Measurements from ENCODE around the gene RFESD.
"Not testable (repeated sequence)": the region's sequence is repeated elsewhere in the genome, so short reads cannot be mapped to it uniquely, and the experiment has no call there.

RFESD gene

GRCh38 chr5:95628933-95629332, 17.6 kb upstream of the RFESD start:
- DNase-seq, result no peak

- no peak for DNase-seq
These were observed 16.1 kb upstream of the RFESD start for GRCh38 chr5:95630394-95630917.

GRCh38 chr5:95631255-95631958, 15.2 kb upstream of the RFESD start:
- no peak for DNase-seq

- no peak for DNase-seq
These were observed 14.4 kb upstream of the RFESD start for GRCh38 chr5:95631991-95632675.

- DNase-seq, result not testable (repeated sequence)
These were observed 13.6 kb upstream of the RFESD start for GRCh38 chr5:95632942-95633341.

- no peak for DNase-seq
These were observed 12.9 kb upstream of the RFESD start for GRCh38 chr5:95633671-95634070.

- no peak for DNase-seq
These were observed 12.5 kb upstream of the RFESD start for GRCh38 chr5:95634081-95634480.

GRCh38 chr5:95638632-95639031, 7.9 kb upstream of the RFESD start:
- no peak for DNase-seq

- DNase-seq, result no peak
These were observed 4.8 kb upstream of the RFESD start for GRCh38 chr5:95641741-95642220.

- DNase-seq, result no peak
These were observed 3.4 kb upstream of the RFESD start for GRCh38 chr5:95643152-95643551.

GRCh38 chr5:95644351-95645042, 2.1 kb upstream of the RFESD start:
- DNase-seq, result peak in 5 of 14 donors; percentile 4 to 47 (median 20)

- DNase-seq, result not testable (repeated sequence)
These were observed 380 bp upstream of the RFESD start for GRCh38 chr5:95646226-95646568.

- no peak for DNase-seq
These were observed 1.6 kb downstream of the RFESD start for GRCh38 chr5:95647886-95648860.

- no peak for DNase-seq
These were observed 2.7 kb downstream of the RFESD start for GRCh38 chr5:95649274-95649673.

- DNase-seq, result no peak
These were observed 3.5 kb downstream of the RFESD start for GRCh38 chr5:95649842-95650620.

GRCh38 chr5:95652849-95653248, 6.3 kb downstream of the RFESD start:
- DNase-seq, result no peak

GRCh38 chr5:95654196-95654595, 7.6 kb downstream of the RFESD start:
- no peak for DNase-seq

- no peak for DNase-seq
These were observed 9.0 kb downstream of the RFESD start for GRCh38 chr5:95655575-95655974.

GRCh38 chr5:95660060-95660459, 13.5 kb downstream of the RFESD start:
- no peak for DNase-seq

- no peak for DNase-seq
These were observed 16.4 kb downstream of the RFESD start for GRCh38 chr5:95662946-95663345.

GRCh38 chr5:95664204-95664786, 17.7 kb downstream of the RFESD start:
- DNase-seq, result peak in 3 of 14 donors; percentile 14 to 48 (median 16)

Data from C1 segment of cervical spinal cord (tissue), 14 donors.